H9 (cell line): Measurements from ENCODE around the gene HOXD4. TPM values are rescaled to one million over a fixed set of nuclear protein-coding genes. Genes with fewer than 3 reads are reported as not detected.

Experiments
- DNase-seq: peaks from one replicate; pipeline ENCODE4 v3.0.0-alpha.2; 2017
- H2AFZ ChIP-seq: one replicate; pipeline ENCODE4 v1.6.1; 2013; ENCODE audit warnings: mild to moderate bottlenecking, low read length, control low read depth, moderate library complexity
- H2AK5ac ChIP-seq: 2 replicates; pipeline ENCODE4 v1.6.1; 2013; ENCODE audit warnings: low read length, control low read depth, mixed read lengths; ENCODE audit not compliant: insufficient read length
- H2BK120ac ChIP-seq: one replicate; pipeline ENCODE4 v1.6.1; 2013; ENCODE audit warnings: low read depth, mild to moderate bottlenecking, low read length, control low read depth, inconsistent platforms; ENCODE audit not compliant: poor library complexity, severe bottlenecking
- H2BK12ac ChIP-seq: 2 replicates; pipeline ENCODE4 v1.6.1; 2013; ENCODE audit warnings: low read length, control low read depth, mixed read lengths, low read depth; ENCODE audit not compliant: insufficient read length
- H2BK15ac ChIP-seq: 2 replicates; pipeline ENCODE4 v1.6.1; 2013; ENCODE audit warnings: low read depth, low read length, control low read depth
- H2BK20ac ChIP-seq: one replicate; pipeline ENCODE4 v1.6.1; 2013; ENCODE audit warnings: low read depth, mild to moderate bottlenecking, low read length, control low read depth, inconsistent platforms; ENCODE audit not compliant: poor library complexity, severe bottlenecking
- H2BK5ac ChIP-seq: 2 replicates; pipeline ENCODE4 v1.6.1; 2013; ENCODE audit warnings: low read length, control low read depth, mixed read lengths; ENCODE audit not compliant: insufficient read length
- H3K14ac ChIP-seq: 2 replicates; pipeline ENCODE4 v1.6.1; 2013; ENCODE audit warnings: low read length, control low read depth; ENCODE audit not compliant: insufficient read depth
- H3K18ac ChIP-seq: 2 replicates; pipeline ENCODE4 v1.6.1; 2013; ENCODE audit warnings: low read depth, mild to moderate bottlenecking, mixed read lengths, low read length, control low read depth; ENCODE audit not compliant: insufficient read length
- H3K23ac ChIP-seq: 2 replicates; pipeline ENCODE4 v1.6.1; 2013; ENCODE audit warnings: low read length, control low read depth, mixed read lengths, low read depth; ENCODE audit not compliant: insufficient read length
- H3K23me2 ChIP-seq: 2 replicates; pipeline ENCODE4 v1.6.1; 2013; ENCODE audit warnings: low read depth, mild to moderate bottlenecking, mixed read lengths, low read length, control low read depth; ENCODE audit not compliant: insufficient read length, poor library complexity, severe bottlenecking
- H3K27ac ChIP-seq: 2 replicates; pipeline ENCODE4 v1.5.1; 2013; ENCODE audit warnings: low read length, control low read depth, mixed read lengths, low read depth; ENCODE audit not compliant: insufficient read length
- H3K27me3 ChIP-seq: 2 replicates; pipeline ENCODE4 v1.6.1; 2013; ENCODE audit warnings: low read length, control low read depth, inconsistent platforms; ENCODE audit not compliant: insufficient read depth
- H3K4ac ChIP-seq: 2 replicates; pipeline ENCODE4 v1.6.1; 2013; ENCODE audit warnings: low read depth, mild to moderate bottlenecking, control low read depth, inconsistent platforms, low read length, moderate library complexity
- H3K4me1 ChIP-seq: 2 replicates; pipeline ENCODE4 v1.6.1; 2013; ENCODE audit warnings: low read length, control low read depth, inconsistent platforms; ENCODE audit not compliant: insufficient read depth
- H3K4me2 ChIP-seq: 2 replicates; pipeline ENCODE4 v1.6.1; 2013; ENCODE audit warnings: low read length, control low read depth, mixed read lengths; ENCODE audit not compliant: insufficient read length, insufficient read depth
- H3K56ac ChIP-seq: 2 replicates; pipeline ENCODE4 v1.6.1; 2013; ENCODE audit warnings: low read depth, mild to moderate bottlenecking, mixed read lengths, low read length, control low read depth; ENCODE audit not compliant: insufficient read length
- H3K79me1 ChIP-seq: 2 replicates; pipeline ENCODE4 v1.6.1; 2013; ENCODE audit warnings: low read depth, mild to moderate bottlenecking, moderate library complexity, low read length, control low read depth, inconsistent platforms; ENCODE audit not compliant: insufficient read depth, poor library complexity, severe bottlenecking
- H3K79me2 ChIP-seq: 2 replicates; pipeline ENCODE4 v1.6.1; 2013; ENCODE audit warnings: low read length, control low read depth, inconsistent platforms; ENCODE audit not compliant: insufficient read depth
- H3K9ac ChIP-seq: 2 replicates; pipeline ENCODE4 v1.6.1; 2013; ENCODE audit warnings: low read length, control low read depth, mixed read lengths; ENCODE audit not compliant: insufficient read length; ENCODE audit errors: extremely low read depth
- H3K9me3 ChIP-seq: one replicate; pipeline ENCODE4 v1.6.1; 2013; ENCODE audit warnings: low read depth, low read length, inconsistent platforms; ENCODE audit not compliant: control insufficient read depth
- H3T11ph ChIP-seq: one replicate; pipeline ENCODE4 v1.6.1; 2013; ENCODE audit warnings: mild to moderate bottlenecking, low read length, control low read depth, inconsistent platforms
- H4K20me1 ChIP-seq: one replicate; pipeline ENCODE4 v1.6.1; 2013; ENCODE audit not compliant: control insufficient read depth, insufficient read length, insufficient read depth
- H4K5ac ChIP-seq: 2 replicates; pipeline ENCODE4 v1.6.1; 2013; ENCODE audit warnings: low read depth, mild to moderate bottlenecking, mixed read lengths, low read length, control low read depth; ENCODE audit not compliant: insufficient read length
- H4K8ac ChIP-seq: replicated peaks from 2 replicates; pipeline ENCODE4 v1.6.1; 2013; ENCODE audit warnings: low read length, control low read depth, mixed read lengths, low read depth; ENCODE audit not compliant: insufficient read length
- H4K91ac ChIP-seq: 2 replicates; pipeline ENCODE4 v1.6.1; 2013; ENCODE audit warnings: low read depth, mild to moderate bottlenecking, moderate library complexity, mixed read lengths, low read length, control low read depth; ENCODE audit not compliant: insufficient read length
- H3K27ac Mint-ChIP-seq, 3 experiments: 2 replicates in 2 of 3; 3 replicates in 1 of 3; pipeline ENCODE4 v1.8.0; 2020 to 2021; ENCODE audit warnings: mixed read lengths in 3 of 3, mild to moderate bottlenecking in 1 of 3, moderate library complexity in 1 of 3
- H3K27me3 Mint-ChIP-seq: 2 replicates; pipeline ENCODE4 v1.8.0; 2021; ENCODE audit warnings: low read depth, mild to moderate bottlenecking, moderate library complexity, mixed read lengths
- H3K36me3 Mint-ChIP-seq, 3 experiments: 2 replicates in 2 of 3; 3 replicates in 1 of 3; pipeline ENCODE4 v1.8.0; 2020 to 2021; ENCODE audit warnings: low read depth in 3 of 3, mixed read lengths in 3 of 3; ENCODE audit not compliant: insufficient read depth in 1 of 3
- H3K4me1 Mint-ChIP-seq, 2 experiments: 2 replicates each; pipeline ENCODE4 v1.8.0; 2020; ENCODE audit warnings: mixed read lengths in 2 of 2
- H3K4me3 Mint-ChIP-seq, 2 experiments: 2 replicates in 1 of 2; 3 replicates in 1 of 2; pipeline ENCODE4 v1.8.0; 2020 to 2021; ENCODE audit warnings: mild to moderate bottlenecking in 2 of 2, mixed read lengths in 2 of 2, moderate library complexity in 1 of 2
- H3K9me3 Mint-ChIP-seq, 2 experiments: 2 replicates in 1 of 2; 3 replicates in 1 of 2; pipeline ENCODE4 v1.8.0; 2020; ENCODE audit warnings: mild to moderate bottlenecking in 2 of 2, mixed read lengths in 2 of 2, moderate library complexity in 1 of 2
- whole genome bisulfite sequencing: extraction: QIAGEN DNeasy Blood & Tissue Kit; methylation state at CpG from one replicate; pipeline ENCODE4 v1.1.7; 2013; ENCODE audit warnings: missing lambda C conversion rate, low lambda C conversion rate, mixed read lengths; ENCODE audit not compliant: insufficient read length; ENCODE audit errors: extremely low coverage; 5-methylcytosine and 5-hydroxymethylcytosine counted together
- total RNA-seq: library from RNA; stranded (reverse); gene quantifications from 2 replicates; pipeline ENCODE4 v1.2.1, GENCODE V29; 2021
- TF ChIP-seq, protein P1 (sequence below): fragments of 200-600 bp; sonication (generic); conservative IDR thresholded peaks from 3 replicates; pipeline ENCODE4 v1.8.0; 2021; ENCODE audit warnings: antibody characterized with exemption, mild to moderate bottlenecking

HOXD4 gene
- total RNA-seq, 1 experiment from 2014 or later: not detected

DNA sequence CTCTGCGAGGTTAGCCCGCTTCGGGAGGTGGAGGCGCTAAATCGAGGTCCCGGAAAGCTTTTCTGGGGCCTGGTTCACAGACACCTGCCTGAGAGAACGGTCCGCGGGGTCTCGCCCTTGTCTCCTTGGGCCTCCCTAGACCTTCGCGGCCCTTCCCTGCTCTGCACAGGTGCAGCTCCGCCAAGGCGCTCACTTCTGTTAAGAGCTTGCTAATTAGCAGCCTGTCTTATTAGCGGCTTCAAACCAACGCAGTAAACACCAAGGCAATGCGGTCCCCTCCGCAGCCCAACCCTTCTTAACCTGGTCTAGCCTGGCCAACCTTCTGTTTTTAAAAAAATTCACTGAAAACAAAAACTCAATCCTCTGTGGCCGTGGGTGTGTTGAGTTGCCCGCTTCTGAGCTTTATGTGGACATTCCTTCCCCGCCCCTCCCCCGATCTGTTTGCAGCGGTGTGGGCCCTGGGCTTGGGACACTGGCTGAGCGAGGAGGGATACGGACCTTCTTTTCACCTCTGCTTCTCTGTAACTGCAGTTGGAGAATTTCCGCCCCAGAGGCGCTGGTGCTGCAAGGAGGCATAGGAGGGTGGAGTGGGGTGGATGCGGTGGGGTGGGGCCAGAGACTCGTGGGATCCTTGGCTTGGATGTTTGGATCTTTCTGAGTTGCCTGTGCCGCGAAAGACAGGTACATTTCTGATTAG lies 3.4 kb upstream of the HOXD4 start:
- H3K4ac ChIP-seq: no peak overlapping the region
- no peaks in the 10 kb centered on the region for H3K79me1 ChIP-seq
- H4K91ac ChIP-seq: no peak overlapping the region
- H3K23me2 ChIP-seq: no peaks in the 10 kb centered on the region
- no peak overlapping the region for H3K18ac ChIP-seq
- H3K27me3 ChIP-seq: peaks cover 96% of the 10 kb centered on the region
- peaks cover 100% of the 10 kb centered on the region for H3K27me3 Mint-ChIP-seq
- no peak overlapping the region for H3T11ph ChIP-seq
- H3K4me3 Mint-ChIP-seq: peak overlapping the region in 1 of 2 experiments; percentile 67; a peak in 3 of 5 replicates
- no CpG with 5 or more reads among the region's 31 CpGs for WGBS
- H4K8ac ChIP-seq: no peak overlapping the region
- H3K4me1 Mint-ChIP-seq: peaks cover 2 to 21% of the 10 kb centered on the region in 2 experiments; a peak in 3 of 4 replicates
- H2BK120ac ChIP-seq: no peak overlapping the region
- no peak overlapping the region for H3K27ac Mint-ChIP-seq
- no peak overlapping the region for H3K9ac ChIP-seq
- H2BK15ac ChIP-seq: no peak overlapping the region
- H3K36me3 Mint-ChIP-seq: no peaks in the 10 kb centered on the region; a peak in 1 of 7 replicates
- no peaks in the 10 kb centered on the region for H3K79me2 ChIP-seq
- no peaks in the 10 kb centered on the region; the same call in 1 of the 2 replicates for H3K4me1 ChIP-seq
- TF ChIP-seq, protein P1, sequence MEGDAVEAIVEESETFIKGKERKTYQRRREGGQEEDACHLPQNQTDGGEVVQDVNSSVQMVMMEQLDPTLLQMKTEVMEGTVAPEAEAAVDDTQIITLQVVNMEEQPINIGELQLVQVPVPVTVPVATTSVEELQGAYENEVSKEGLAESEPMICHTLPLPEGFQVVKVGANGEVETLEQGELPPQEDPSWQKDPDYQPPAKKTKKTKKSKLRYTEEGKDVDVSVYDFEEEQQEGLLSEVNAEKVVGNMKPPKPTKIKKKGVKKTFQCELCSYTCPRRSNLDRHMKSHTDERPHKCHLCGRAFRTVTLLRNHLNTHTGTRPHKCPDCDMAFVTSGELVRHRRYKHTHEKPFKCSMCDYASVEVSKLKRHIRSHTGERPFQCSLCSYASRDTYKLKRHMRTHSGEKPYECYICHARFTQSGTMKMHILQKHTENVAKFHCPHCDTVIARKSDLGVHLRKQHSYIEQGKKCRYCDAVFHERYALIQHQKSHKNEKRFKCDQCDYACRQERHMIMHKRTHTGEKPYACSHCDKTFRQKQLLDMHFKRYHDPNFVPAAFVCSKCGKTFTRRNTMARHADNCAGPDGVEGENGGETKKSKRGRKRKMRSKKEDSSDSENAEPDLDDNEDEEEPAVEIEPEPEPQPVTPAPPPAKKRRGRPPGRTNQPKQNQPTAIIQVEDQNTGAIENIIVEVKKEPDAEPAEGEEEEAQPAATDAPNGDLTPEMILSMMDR: no peak
- no peak overlapping the region for H3K23ac ChIP-seq
- no peak overlapping the region for H2BK20ac ChIP-seq
- H3K9me3 Mint-ChIP-seq: peaks cover 3 to 8% of the 10 kb centered on the region in 2 experiments; a peak in 3 of 5 replicates
- H3K9me3 ChIP-seq: no peaks in the 10 kb centered on the region
- H3K56ac ChIP-seq: no peak overlapping the region
- no peak overlapping the region for H3K27ac ChIP-seq
- no peak overlapping the region for H3K14ac ChIP-seq
- H2AK5ac ChIP-seq: no peak overlapping the region
- H2BK12ac ChIP-seq: no peak overlapping the region
- no peaks in the 10 kb centered on the region for H4K20me1 ChIP-seq
- no peak for DNase-seq
- no peak overlapping the region for H2AFZ ChIP-seq
- H2BK5ac ChIP-seq: no peak overlapping the region
- no peak overlapping the region for H4K5ac ChIP-seq
- no peak overlapping the region for H3K4me2 ChIP-seq
